IPS-18c (cell line): Measurements from ENCODE around the gene DHRS4L2.
"Not testable (repeated sequence)": the region's sequence is repeated elsewhere in the genome, so short reads cannot be mapped to it uniquely, and the experiment has no call there.

ENCODE experiments used
- H3K4me3 ChIP-seq: 2 replicates; pipeline ENCODE4 v1.7.0; 2013; ENCODE audit warnings: low read depth, mild to moderate bottlenecking, low read length, moderate library complexity; ENCODE audit not compliant: insufficient read depth
- H3K9me3 ChIP-seq: one replicate; pipeline ENCODE4 v1.6.1; 2013; ENCODE audit warnings: mild to moderate bottlenecking, low read length, moderate library complexity; ENCODE audit not compliant: control insufficient read depth, insufficient read depth

The DHRS4L2 gene

GRCh38 chr14:23969130-23969480 is 19.6 kb upstream of the DHRS4L2 start:
- H3K9me3 ChIP-seq, H3K4me3 ChIP-seq: not testable (repeated sequence)

GRCh38 chr14:23969481-23970282 is 19.0 kb upstream of the DHRS4L2 start:
- not testable (repeated sequence) for H3K9me3 ChIP-seq, H3K4me3 ChIP-seq

- H3K9me3 ChIP-seq, H3K4me3 ChIP-seq: not testable (repeated sequence)
Measured at GRCh38 chr14:23970283-23970659, 18.5 kb upstream of the DHRS4L2 start.

- not testable (repeated sequence) for H3K4me3 ChIP-seq, H3K9me3 ChIP-seq
Measured at GRCh38 chr14:23973178-23973577, 15.6 kb upstream of the DHRS4L2 start.

- H3K9me3 ChIP-seq, H3K4me3 ChIP-seq: not testable (repeated sequence)
Measured at GRCh38 chr14:23974041-23974440, 14.7 kb upstream of the DHRS4L2 start.

GRCh38 chr14:23977208-23977607 is 11.5 kb upstream of the DHRS4L2 start:
- not testable (repeated sequence) for H3K9me3 ChIP-seq, H3K4me3 ChIP-seq

GRCh38 chr14:23981951-23982813 is 6.5 kb upstream of the DHRS4L2 start:
- not testable (repeated sequence) for H3K4me3 ChIP-seq, H3K9me3 ChIP-seq

GRCh38 chr14:23984891-23985602 is 3.7 kb upstream of the DHRS4L2 start:
- no peaks in the 10 kb centered on the region for H3K9me3 ChIP-seq
- no peak overlapping the region for H3K4me3 ChIP-seq

- H3K4me3 ChIP-seq, H3K9me3 ChIP-seq: not testable (repeated sequence)
Measured at GRCh38 chr14:23988223-23988606, 514 bp upstream of the DHRS4L2 start.

GRCh38 chr14:23989734-23990445 is 1.2 kb downstream of the DHRS4L2 start:
- not testable (repeated sequence) for H3K9me3 ChIP-seq, H3K4me3 ChIP-seq

GRCh38 chr14:23990961-23991360 is 2.2 kb downstream of the DHRS4L2 start:
- H3K4me3 ChIP-seq, H3K9me3 ChIP-seq: not testable (repeated sequence)

GRCh38 chr14:23993042-23993441 is 4.3 kb downstream of the DHRS4L2 start:
- H3K4me3 ChIP-seq, H3K9me3 ChIP-seq: not testable (repeated sequence)

GRCh38 chr14:23996009-23996408 is 7.3 kb downstream of the DHRS4L2 start:
- H3K4me3 ChIP-seq, H3K9me3 ChIP-seq: not testable (repeated sequence)

- H3K9me3 ChIP-seq, H3K4me3 ChIP-seq: not testable (repeated sequence)
Measured at GRCh38 chr14:23996825-23997224, 8.1 kb downstream of the DHRS4L2 start.

- H3K4me3 ChIP-seq, H3K9me3 ChIP-seq: not testable (repeated sequence)
Measured at GRCh38 chr14:23999640-24000039, 10.9 kb downstream of the DHRS4L2 start.

- H3K4me3 ChIP-seq, H3K9me3 ChIP-seq: not testable (repeated sequence)
Measured at GRCh38 chr14:24001078-24001477, 12.3 kb downstream of the DHRS4L2 start.

- not testable (repeated sequence) for H3K4me3 ChIP-seq, H3K9me3 ChIP-seq
Measured at GRCh38 chr14:24001679-24002078, 12.9 kb downstream of the DHRS4L2 start.
